ENCODE data around the gene GRIN2C.

DNA sequence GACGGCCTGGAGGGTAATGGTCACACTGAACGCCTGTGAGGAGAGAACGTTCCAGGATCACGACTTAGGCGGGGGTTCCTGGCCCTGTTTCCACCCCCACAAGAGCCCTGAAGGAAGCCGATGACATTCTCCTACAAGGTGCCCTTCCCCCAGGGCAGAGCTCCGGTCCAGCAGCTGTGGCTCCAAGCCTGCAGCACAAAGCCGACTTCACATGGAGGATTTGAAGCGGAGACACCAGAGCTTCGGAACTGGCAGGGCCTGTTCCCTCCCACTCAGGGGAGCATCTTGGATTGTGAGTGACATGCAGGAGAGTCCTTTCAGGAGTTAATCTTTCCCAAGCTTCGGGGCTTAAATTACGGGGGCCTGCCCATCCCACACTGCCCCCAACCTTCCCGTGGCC is 28.8 kb upstream of the GRIN2C start:
- TF ChIP-seq, protein P1, sequence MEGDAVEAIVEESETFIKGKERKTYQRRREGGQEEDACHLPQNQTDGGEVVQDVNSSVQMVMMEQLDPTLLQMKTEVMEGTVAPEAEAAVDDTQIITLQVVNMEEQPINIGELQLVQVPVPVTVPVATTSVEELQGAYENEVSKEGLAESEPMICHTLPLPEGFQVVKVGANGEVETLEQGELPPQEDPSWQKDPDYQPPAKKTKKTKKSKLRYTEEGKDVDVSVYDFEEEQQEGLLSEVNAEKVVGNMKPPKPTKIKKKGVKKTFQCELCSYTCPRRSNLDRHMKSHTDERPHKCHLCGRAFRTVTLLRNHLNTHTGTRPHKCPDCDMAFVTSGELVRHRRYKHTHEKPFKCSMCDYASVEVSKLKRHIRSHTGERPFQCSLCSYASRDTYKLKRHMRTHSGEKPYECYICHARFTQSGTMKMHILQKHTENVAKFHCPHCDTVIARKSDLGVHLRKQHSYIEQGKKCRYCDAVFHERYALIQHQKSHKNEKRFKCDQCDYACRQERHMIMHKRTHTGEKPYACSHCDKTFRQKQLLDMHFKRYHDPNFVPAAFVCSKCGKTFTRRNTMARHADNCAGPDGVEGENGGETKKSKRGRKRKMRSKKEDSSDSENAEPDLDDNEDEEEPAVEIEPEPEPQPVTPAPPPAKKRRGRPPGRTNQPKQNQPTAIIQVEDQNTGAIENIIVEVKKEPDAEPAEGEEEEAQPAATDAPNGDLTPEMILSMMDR (IDR thresholded peaks at IDR 0.05; ENCODE audit: insufficient read depth, low read depth, low read length): no peak
- TF ChIP-seq EZH2 (IDR thresholded peaks at IDR 0.05; ENCODE audit: insufficient read depth, low read length): no peak
